Mucosa of descending colon (tissue), 3 donors: Measurements from ENCODE around the gene CDK5R1. TPM values are rescaled to one million over a fixed set of nuclear protein-coding genes. Genes with fewer than 3 reads are reported as not detected.
A peak's percentile ranks its signal among the peaks of the same experiment; 100 is the strongest.
"Not testable (repeated sequence)": the region's sequence is repeated elsewhere in the genome, so short reads cannot be mapped to it uniquely, and the experiment has no call there.

Experiments
- ATAC-seq: fragments of 200-7000 bp; cut with Tn5 transposase; one replicate; pipeline ENCODE4 v1.9.1; 2020; ENCODE audit warnings: mild to moderate bottlenecking, moderate library complexity
- DNase-seq, 3 donors: peaks; one replicate each; pipeline ENCODE4 v3.0.0-alpha.2; 2020
- H3K36me3 ChIP-seq: fragments of 200-600 bp; one replicate; pipeline ENCODE4 v1.8.0; 2021; ENCODE audit warnings: low read depth, mild to moderate bottlenecking
- H3K4me1 ChIP-seq: fragments of 200-600 bp; one replicate; pipeline ENCODE4 v1.8.0; 2021; ENCODE audit warnings: low read depth, mild to moderate bottlenecking
- H3K4me3 ChIP-seq: fragments of 200-600 bp; one replicate; pipeline ENCODE4 v1.8.0; 2021; ENCODE audit warnings: mild to moderate bottlenecking
- H3K9me3 ChIP-seq: fragments of 200-600 bp; one replicate; pipeline ENCODE4 v1.8.0; 2021; ENCODE audit warnings: mild to moderate bottlenecking
- intact Hi-C, 2 donors: fragments of 100-400 bp; cut with DNase I in 1 of 2; cut with micrococcal nuclease in 1 of 2; formaldehyde crosslinking; loops; one replicate each; pipeline versions ENCODE4 v1.11.0 to v1.11.1; 2022; cut with DNase I, micrococcal nuclease
- total RNA-seq, 3 donors: library from RNA; stranded (reverse); fragmentation: NEBNext Ultra II Directional in 2 of 3; extraction: Animal tissue kit (Norgen Biotek cat#: 25700) in 2 of 3; gene quantifications; one replicate each; pipeline versions ENCODE4 v1.2.1 to v1.2.4, GENCODE V29; 2021 to 2023
- TF ChIP-seq, protein P1 (sequence below): fragments of 200-600 bp; IDR thresholded peaks from one replicate; pipeline ENCODE4 v1.8.0; 2022; ENCODE audit warnings: antibody characterized with exemption, mild to moderate bottlenecking
- donor health status: DM: no; HTN: no; CAD: no; lungs with moderate emphysema.
- donor health status: DM: no; HTN: no; CAD: no.
- donor health status: DM: no; HTN: yes; CAD: no.

CDK5R1 gene
- total RNA-seq, 3 donors from 2014 or later, result 0.72 to 2.1 (median 1.3) TPM

GRCh38 chr17:32519228-32520103 is 32.7 kb downstream of the CDK5R1 start:
- peak; percentile 84 for ATAC-seq
- intact Hi-C loops, result no loop called here
- TF ChIP-seq, protein P1, sequence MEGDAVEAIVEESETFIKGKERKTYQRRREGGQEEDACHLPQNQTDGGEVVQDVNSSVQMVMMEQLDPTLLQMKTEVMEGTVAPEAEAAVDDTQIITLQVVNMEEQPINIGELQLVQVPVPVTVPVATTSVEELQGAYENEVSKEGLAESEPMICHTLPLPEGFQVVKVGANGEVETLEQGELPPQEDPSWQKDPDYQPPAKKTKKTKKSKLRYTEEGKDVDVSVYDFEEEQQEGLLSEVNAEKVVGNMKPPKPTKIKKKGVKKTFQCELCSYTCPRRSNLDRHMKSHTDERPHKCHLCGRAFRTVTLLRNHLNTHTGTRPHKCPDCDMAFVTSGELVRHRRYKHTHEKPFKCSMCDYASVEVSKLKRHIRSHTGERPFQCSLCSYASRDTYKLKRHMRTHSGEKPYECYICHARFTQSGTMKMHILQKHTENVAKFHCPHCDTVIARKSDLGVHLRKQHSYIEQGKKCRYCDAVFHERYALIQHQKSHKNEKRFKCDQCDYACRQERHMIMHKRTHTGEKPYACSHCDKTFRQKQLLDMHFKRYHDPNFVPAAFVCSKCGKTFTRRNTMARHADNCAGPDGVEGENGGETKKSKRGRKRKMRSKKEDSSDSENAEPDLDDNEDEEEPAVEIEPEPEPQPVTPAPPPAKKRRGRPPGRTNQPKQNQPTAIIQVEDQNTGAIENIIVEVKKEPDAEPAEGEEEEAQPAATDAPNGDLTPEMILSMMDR, result no peak
- H3K4me3 ChIP-seq, result no peak overlapping the region
- DNase-seq, result peak in 2 of 3 donors; percentile 73 to 82
- peaks cover 15% of the 10 kb centered on the region for H3K4me1 ChIP-seq
- H3K9me3 ChIP-seq, result no peaks in the 10 kb centered on the region
- no peaks in the 10 kb centered on the region for H3K36me3 ChIP-seq

DNA sequence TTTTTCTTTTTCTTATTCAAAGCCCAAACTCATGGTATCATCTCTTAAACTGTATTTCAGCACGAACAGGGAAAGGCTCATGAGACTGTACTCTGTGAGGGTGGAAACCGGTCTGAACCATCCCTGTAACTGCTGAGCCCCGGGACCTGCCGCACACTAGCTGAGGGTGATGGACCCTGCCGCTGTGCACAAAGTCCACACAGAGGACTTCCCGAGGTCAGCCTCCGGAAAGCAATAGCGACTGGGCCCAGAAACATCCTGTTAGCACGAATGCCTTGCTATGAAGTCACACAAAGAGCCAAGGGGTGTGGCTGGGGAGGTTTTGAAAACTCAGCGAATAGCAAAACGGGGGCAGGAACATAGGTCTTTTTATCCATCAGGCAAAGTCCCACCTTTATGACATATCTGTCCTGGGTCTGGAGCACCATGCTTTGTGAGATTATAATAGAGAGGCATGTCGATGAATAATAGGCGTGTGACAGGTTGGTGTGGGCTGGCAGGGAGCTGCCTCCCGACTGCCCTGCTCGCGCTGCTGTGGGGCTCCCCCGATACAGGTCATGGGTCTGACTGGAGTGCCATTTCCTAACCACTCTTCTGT is 33.4 kb downstream of the CDK5R1 start:
- H3K36me3 ChIP-seq, result no peaks in the 10 kb centered on the region
- H3K4me3 ChIP-seq, result no peak overlapping the region

GRCh38 chr17:32520737-32521404 is 34.1 kb downstream of the CDK5R1 start:
- H3K4me3 ChIP-seq, result no peak overlapping the region
- no peaks in the 10 kb centered on the region for H3K9me3 ChIP-seq
- TF ChIP-seq, protein P1, result no peak
- no peak for DNase-seq
- intact Hi-C loops, result no loop called here
- H3K36me3 ChIP-seq, result no peaks in the 10 kb centered on the region
- ATAC-seq, result no peak
- peaks cover 15% of the 10 kb centered on the region for H3K4me1 ChIP-seq

More for the DNA sequence above, 33.4 kb downstream of the CDK5R1 start:
- no peaks in the 10 kb centered on the region for H3K9me3 ChIP-seq
- intact Hi-C loops, result no loop called here
- H3K4me1 ChIP-seq, result peaks cover 15% of the 10 kb centered on the region
- ATAC-seq (peak; percentile 61), DNase-seq (peak in 1 of 3 donors; percentile 44)
- TF ChIP-seq, protein P1, result no peak

- ATAC-seq, result peak; percentile 36
- Histone ChIP-seq H3K4me1 (peaks cover 15% of the 10 kb centered on the region), H3K9me3 (no peaks in the 10 kb centered on the region), H3K36me3 (no peaks in the 10 kb centered on the region), H3K4me3 (no peak overlapping the region)
- DNase-seq, result peak in 1 of 3 donors; percentile 31
- intact Hi-C loops, result no loop called here
- TF ChIP-seq, protein P1, result no peak
These were observed 36.4 kb downstream of the CDK5R1 start for GRCh38 chr17:32523017-32523680.

GRCh38 chr17:32523827-32524552 is 37.2 kb downstream of the CDK5R1 start:
- H3K36me3 ChIP-seq, result no peaks in the 10 kb centered on the region
- ATAC-seq, result peak; percentile 21
- TF ChIP-seq, protein P1, result no peak
- DNase-seq, result no peak
- no peaks in the 10 kb centered on the region for H3K9me3 ChIP-seq
- peaks cover 13% of the 10 kb centered on the region for H3K4me1 ChIP-seq
- H3K4me3 ChIP-seq, result no peak overlapping the region
- intact Hi-C loops, result no loop called here

DNA sequence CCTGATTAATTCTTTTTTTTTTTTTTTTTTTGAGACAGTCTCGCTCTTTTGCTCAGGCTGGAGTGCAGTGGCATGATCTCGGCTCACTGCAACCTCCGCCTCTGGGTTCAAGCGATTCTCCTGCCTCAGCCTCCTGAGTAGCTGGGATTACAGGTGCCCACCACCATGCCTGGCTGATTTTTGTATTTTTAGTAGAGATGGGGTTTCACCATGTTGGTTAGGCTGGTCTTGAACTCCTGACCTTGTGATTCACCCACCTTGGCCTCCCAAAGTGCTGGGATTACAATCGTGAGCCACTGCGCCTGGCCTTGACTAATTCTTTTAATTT is 37.7 kb downstream of the CDK5R1 start:
- intact Hi-C loops, H3K36me3 ChIP-seq, DNase-seq, ATAC-seq, H3K4me3 ChIP-seq, H3K9me3 ChIP-seq: not testable (repeated sequence)
- peaks cover 11% of the 10 kb centered on the region for H3K4me1 ChIP-seq
